Stimulated activated CD4-positive, alpha-beta T cell treated with anti-CD3 and anti-CD28 coated beads, Interleukin-4, amount 100 ng/mL, for 4 hours (primary cell): ENCODE data around the gene OR52M1.

Experiments
- DNase-seq, 2 experiments: peaks; one replicate each; pipeline ENCODE4 v3.0.0-alpha.2; 2020

OR52M1 gene

GRCh38 chr11:4576880-4577279 lies 31.9 kb downstream of the OR52M1 start:
- no peak for DNase-seq

- DNase-seq = no peak
Measured at GRCh38 chr11:4577761-4578160, 32.8 kb downstream of the OR52M1 start.

GRCh38 chr11:4578624-4579023 lies 33.6 kb downstream of the OR52M1 start:
- no peak for DNase-seq

DNA sequence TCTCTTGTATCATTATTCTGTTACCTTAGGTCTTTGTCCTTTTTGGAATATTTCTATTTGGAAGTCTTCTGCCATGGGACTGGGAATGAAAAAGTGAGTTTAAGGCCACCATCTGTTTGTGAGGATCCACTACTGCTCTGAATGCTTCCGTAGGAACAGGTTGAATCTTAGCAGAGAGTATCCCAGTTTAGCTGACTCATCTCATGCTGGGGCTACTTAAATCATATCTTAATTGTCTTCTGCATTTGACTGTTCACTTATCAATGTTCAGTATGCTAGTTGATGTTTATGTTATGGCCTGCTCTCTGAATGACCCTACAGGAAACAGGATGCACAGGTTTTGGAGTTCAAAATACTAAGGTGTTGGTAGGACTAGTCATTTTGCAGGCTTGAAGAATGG lies 35.1 kb downstream of the OR52M1 start:
- no peak for DNase-seq

GRCh38 chr11:4581443-4581842 lies 36.5 kb downstream of the OR52M1 start, which contains the start of gene OR52I2:
Gene OR52I2, plus strand, starts transcription at chr11:4581743.
- DNase-seq = no peak

DNA sequence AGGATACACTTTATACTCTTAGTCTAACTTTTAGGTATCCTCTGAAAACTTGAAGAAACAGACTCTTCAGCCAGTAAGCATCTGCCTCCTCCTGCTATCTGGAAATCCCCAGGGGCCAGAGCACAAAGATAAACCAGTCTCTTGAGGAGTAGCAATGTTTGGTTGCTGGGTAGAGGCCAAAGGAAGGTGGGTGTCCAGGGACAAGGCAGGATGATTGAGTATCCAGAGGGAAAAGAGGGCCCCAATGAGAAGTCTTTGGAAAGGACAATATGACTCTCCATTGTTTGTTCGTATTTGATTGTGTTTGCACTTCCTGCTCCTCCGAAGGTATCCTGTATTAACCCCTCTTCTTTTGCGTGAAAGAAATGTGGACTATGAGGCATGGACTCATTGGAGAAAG lies 44.0 kb downstream of the OR52M1 start:
- DNase-seq = no peak

DNA sequence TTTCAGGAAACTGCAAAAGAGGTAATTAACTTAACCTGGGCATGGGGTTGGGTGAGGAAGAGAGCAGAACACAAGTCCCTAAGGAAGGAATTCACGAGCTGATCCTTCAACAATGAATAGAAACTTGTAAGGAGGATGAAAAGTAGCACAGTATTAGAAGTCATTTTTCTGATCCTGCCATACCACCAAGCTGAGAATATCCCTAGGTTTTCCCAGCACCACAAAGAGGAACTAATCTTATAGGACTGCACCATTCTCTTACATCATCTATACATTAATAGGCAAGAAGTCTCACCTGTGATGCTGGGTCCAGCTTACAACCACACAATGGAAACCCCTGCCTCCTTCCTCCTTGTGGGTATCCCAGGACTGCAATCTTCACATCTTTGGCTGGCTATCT lies 48.7 kb downstream of the OR52M1 start, which contains the start of gene OR52I1:
TSS of gene OR52I1 (plus strand) at position 301 of the 400 bp plus-strand sequence. CDS start at position 301, 0 bp downstream.
- DNase-seq = no peak
